GM18508 (cell line): Measurements from ENCODE around the gene SORCS2.

Experiments used
- ATAC-seq: cut with Tn5 transposase; IDR thresholded peaks from one replicate; pipeline ENCODE4 v1.9.1; 2021; ENCODE audit warnings: moderate number of reproducible peaks; ENCODE audit not compliant: insufficient read depth, unreplicated experiment

SORCS2 gene

DNA sequence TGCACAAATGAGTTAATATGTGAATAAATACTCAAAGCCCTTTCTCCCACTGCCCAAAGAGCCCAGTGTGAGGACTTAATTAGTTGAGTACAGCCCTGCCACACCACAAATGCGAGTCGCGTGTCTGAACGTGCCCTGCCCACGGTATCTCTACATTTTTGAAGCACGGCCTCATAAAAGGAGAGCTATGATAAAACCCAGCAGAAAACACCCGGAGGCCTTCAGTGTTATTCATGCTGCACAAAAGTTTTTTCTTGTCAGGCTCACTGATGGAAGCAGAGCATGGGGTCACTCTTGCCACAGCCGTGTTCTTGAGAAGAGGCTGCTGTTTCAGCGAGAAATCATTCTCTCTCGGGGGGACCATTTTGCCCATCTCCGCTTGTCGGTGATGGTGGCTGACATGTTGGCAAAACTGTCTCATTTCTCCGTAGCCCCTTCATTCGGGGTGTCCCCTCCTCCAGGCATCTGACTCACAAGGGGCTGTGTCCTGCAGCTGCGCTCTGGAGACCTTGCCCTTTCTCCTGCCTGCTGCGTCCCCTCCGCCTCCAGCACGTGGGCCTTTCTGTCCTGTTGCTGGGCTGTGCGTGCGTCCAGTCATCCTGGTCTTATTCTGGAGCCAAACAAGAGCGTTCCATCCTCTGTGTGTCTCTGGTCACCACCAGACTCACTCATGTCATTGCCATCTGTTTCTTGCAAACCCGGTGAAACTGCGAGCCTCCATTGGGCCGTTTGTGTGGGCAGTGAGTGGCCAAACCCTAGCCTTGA is 88.8 kb downstream of the SORCS2 start:
- no peak for ATAC-seq

DNA sequence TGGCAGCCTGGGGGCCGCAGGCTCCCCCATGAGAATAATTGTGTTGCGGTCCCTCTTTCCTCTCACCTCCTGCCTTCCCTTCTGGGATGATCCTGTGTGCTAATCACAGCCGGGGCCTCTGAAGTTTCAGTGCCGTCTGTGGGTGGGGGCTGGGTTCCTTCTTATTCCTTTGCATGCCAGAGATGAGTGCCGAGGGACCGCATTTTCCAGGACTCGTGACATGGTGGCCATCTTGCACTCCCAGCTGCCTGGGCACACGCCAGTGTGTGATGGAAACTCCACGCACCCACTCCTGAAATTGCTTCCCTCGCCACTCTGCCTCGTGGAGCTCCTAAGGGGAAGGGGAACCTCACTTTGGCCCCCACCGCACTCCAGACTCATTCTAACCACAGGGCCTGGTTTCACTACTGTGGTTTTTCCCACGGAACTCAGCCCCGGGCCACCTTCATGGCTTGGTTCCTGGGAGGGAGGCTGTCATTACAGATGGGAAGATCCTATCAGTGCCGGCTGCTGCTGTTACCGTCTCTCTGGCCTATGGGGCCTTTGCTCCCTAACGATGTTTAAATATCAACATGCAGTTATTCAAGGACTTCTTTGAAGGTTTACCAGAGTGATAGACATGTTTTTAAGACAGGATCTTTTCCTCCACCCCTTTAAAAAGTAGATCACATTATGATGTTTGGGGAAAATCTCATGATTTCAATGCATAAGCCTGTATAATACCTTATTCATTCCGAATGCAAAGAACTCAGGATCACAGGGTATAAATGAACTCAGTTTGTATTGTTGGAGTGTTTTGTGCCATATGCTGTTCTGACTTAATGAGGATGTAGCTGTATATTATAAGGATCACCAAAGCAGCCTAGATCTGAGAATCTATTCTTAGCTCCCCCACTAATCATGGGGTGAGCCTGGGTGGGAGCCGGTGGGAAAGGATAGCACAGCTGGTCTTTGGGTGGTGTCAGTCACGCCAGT is 89.6 kb downstream of the SORCS2 start:
- ATAC-seq = no peak

DNA sequence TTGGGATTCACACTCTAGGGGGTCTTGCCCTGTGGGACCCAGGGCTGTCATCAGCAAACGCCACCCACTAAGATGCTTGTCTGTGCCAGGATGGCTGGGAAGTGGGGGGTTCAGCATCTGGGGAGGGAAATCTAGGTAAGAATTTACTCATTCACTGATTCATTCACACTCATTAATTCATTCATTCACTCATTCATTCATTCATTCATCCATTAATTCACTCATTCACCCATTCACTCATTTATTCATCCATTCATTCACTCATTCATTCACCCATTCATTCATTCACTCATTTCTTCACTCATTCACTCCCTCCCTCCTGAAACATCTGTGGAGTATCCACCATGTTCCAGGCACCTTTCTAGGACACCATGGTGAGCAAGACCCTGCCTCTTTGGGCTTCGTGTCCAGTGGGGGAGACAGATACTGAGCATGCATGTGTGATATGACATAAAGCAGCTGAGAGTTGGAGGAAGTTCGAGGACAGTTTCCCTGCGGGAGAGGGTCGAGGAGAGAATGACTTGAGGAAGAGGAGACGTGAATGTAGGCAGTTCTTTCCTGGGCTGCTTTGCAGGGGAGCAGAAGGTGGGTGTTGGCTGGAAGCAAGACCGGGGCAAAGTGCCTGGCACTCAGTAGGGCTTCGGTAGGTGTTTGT is 90.6 kb downstream of the SORCS2 start:
- ATAC-seq = no peak

DNA sequence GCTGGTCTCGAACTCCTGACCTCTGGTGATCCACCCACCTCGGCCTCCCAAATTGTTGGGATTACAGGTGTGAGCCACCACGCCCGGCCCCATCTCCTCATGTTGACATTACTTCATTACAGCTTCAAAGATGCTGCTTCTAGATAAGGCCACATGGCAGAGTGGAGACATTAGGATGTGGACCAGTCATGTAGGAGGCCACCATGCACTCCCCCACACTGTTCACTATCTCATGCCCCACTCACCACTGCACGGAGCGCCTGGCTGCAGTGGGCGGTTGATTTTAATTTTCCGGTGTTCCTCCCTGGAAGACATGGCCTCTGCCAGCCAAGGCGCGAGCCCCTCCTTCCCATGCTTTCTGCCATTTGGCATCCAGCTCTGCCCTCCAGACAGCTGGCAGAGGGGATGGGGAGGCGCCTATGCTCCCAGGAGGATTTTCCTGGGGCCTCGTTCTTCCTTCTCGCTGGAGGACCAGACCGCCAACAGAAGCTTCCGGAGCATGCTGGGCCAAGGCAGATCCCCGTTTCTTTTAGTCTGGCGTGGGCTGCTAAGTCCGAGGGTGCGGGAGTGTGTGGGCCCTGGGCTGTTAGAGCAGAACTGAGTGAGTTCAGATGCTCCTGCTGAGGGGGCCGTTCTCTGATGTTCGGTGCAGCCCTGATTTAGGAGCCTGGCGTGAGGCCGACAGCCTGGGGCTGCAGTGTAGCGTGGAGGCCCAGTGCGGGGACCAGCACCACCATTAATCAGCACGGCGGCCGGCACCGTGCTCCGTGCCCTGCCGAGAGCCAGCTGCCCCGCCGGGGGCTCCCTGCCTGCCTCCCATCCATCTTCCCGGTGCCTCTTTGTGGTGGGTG is 93.1 kb downstream of the SORCS2 start:
- no peak for ATAC-seq

GRCh38 chr4:7286170-7286569 is 93.8 kb downstream of the SORCS2 start:
- no peak for ATAC-seq

- ATAC-seq = no peak
These were observed 94.5 kb downstream of the SORCS2 start for GRCh38 chr4:7286798-7287197.

GRCh38 chr4:7287274-7287917 is 95.1 kb downstream of the SORCS2 start:
- ATAC-seq = no peak

- no peak for ATAC-seq
These were observed 95.6 kb downstream of the SORCS2 start for GRCh38 chr4:7287918-7288280.

DNA sequence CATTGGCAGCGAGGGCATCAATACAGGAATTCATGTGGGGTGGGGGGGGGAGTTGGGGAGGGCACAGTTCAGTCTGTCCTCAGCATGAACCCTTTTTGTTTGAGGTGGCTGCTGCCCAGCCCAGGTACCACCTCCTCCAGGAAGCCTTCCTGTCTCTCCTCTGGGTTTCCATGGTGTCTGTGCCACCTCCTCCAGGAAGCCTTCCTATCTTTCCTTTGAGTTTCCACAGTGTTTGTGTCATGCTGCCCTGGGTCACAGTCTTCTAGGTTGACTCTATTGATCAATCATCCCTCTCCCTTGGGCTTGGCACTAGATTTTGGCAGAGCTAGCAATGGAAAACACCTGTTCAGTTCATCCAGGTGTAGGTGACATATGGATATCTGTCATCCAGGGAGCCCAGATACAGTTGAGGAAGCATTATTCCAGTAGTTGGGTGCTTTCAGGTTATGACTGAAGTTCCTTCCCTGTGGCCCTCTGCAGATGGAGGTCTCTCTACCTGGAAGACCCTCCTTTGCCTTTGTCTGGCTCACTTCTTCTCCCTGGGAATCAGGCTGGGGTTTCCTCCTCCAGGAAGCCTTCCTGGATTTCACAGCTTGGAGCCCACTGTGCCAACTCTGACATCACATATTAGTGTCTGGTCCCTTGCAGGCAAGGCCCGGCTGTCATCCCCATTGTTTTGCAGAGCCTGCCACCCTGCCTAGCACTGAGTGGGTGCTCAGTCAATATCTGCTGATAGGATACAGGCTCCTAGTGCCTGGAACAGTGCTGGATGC is 96.6 kb downstream of the SORCS2 start:
- ATAC-seq = no peak

- ATAC-seq = no peak
These were observed 97.3 kb downstream of the SORCS2 start for GRCh38 chr4:7289589-7289988.

DNA sequence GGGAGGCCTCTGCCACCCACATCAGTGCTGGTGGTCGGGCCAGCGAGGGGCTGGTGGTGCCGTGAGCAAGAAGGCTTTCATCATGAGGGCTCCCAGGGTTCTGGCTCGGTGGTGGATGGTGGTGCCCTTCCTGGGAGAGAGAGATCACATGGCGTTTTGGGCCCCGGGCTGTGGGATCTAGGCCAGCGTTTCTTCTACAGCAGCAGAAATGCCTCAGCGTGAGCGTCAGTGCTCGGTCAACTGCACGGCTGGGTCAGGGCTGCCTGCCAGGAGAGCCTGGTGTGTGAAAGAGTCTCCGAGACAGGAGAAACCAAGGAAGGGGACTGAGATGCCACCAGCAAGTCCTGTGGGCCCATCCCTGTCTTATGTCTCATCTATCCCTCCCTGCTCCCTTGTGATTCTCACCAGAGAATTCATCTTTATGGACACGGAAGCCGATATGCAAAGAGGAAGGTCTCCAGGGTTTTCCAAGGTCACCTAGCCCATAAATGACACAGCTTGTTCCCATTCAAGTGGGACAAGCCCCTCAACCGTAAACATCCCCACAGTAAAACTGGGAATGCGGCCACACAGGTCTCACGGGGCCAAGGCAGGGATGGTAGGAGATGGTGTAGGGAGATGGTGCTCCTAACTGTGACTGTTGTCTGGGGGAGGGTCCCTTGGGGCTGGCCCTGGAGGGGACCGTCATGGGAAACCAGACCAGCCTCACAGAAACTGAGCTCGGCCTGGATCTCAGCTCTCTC is 99.2 kb downstream of the SORCS2 start:
- ATAC-seq = no peak

DNA sequence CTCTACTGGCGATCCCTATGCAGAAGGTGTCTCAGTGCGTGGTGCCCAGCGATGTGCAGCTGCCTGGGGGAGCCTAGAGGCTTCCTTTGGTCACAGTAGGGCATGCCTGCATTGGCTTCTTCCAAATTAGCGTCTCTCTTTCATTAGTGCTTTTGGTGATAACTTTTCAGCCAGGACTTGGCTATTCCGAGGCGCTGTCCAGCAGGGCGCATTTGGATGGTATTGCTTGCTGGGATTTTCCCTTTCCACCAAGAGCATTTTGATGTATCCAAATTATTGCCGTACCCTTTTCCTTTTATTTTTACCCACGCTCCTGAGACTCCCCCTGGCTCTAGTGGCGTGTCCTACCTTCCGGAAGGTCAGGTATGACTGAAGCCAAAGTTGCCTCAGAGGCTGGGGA is 101.4 kb downstream of the SORCS2 start:
- ATAC-seq = no peak

DNA sequence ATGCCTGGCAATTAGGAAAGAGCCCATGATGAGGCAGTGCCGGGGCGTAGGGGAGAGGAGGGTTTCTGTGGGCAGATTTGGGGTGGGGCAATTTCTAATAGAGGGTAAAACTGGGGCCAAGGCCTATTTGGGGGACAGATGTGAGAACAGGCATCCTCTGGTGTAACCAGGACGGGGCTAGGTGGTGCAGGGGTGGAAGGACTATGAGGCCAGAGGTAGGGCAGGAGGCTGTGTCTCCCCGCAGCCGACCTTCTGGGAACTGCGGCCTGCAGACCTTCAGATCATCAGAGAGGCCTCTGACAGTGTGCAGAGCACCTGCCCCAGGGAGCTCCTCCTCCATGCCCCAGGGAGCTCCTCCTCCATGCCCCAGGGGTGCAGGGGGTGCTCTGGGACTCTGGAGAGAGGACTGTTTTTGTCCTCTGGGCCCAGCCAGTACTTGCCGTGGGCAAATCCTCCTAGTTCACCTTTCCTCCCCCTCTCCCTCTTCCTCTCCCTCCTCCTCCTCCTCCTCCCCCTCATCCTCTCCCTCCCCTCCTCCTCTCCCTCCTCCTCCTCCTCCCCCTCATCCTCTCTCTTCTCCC is 101.9 kb downstream of the SORCS2 start:
- no peak for ATAC-seq

DNA sequence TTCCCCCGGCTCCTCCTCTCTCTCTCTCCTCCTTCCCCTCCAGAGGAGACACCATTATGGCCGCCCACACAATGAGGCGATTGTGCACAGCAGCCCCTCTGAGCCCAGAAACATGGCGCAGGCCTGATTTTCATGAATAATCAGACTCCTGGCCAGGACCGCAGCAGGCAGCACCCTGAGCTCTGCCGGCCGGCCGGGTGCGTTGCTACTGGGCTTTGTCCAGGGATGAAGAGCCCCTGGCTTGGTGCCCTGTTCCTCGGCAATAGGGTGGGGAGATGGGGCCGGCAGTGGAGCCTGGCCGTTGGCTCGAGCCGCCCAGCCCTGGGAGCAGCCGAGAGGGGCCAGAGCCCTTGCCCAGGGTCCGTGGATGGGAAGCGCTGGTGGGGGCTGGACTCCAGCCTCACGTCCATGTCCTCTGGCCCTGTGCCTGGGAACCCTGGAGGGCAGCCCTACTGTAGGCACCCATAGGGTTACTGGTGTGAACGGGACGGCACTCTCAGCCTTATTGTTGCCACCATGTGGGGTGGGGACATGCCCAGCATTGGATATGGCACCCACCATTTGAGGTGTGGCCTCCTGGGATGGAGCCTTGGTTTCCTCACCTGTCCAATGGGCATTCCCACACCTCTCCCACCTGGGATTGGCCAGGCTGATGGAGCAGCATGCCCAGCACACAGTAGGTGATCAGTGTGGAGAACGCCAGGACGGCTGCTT is 103.0 kb downstream of the SORCS2 start:
- no peak for ATAC-seq

DNA sequence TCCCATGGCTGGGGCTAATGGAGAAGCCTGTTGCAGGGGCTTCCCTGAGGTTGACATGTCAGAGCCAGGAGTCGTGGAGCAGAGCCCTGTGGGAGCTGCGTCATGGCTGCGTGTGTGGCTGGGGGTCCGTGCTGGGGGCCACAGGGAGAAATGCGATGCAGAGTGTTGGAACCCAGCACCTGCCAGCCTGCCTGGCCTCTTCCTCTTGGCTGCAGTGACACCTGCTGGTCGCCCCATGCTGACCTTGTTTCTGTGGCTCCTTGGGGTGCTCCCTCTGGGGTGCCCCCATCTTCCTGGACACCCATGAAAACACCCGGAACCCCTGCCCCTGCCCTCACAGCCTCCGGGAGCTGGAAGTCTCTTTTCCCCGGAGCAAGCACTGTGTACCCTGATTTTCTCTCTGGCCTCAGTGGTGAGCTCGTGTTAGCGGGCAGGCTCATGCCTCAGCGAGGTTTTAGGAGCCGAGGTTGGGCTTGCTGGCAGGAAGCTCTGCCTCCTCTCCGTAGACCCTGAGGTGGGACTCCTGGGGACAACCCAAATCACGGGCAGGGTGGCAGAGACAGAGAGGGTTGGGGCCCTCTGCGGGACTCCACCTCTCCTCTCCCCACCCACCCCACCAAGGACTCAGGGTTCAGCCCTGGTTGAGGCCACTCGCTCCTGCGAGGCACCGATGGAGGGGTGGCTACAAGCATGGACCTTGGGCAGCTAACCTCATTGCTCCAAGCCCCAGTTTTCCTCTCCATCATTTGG is 103.7 kb downstream of the SORCS2 start:
- no peak for ATAC-seq

GRCh38 chr4:7296661-7297335 is 104.5 kb downstream of the SORCS2 start:
- no peak for ATAC-seq
